Natural killer cell (primary cell): ENCODE measurements around the gene NCKAP1. TPM values are rescaled to one million over a fixed set of nuclear protein-coding genes. Genes with fewer than 3 reads are reported as not detected.

ENCODE experiments used
- ATAC-seq, 3 donors: fragments of 150-1000 bp in 2 of 3; fragments of 200-7000 bp in 1 of 3; cut with Tn5 transposase; 1 replicate in 1 of 3; 2 replicates in 2 of 3; pipeline ENCODE4 v1.10.0; 2021; ENCODE audit warnings: mild to moderate bottlenecking in 2 of 3, moderate library complexity in 2 of 3
- DNase-seq, 2 donors: peaks; one replicate each; pipeline versions ENCODE4 v3.0.0 to v3.0.0-alpha.2; 2013 to 2021; ENCODE audit warnings: mixed read lengths in 1 of 2
- H3K27ac ChIP-seq: one replicate; pipeline ENCODE4 v1.5.1; 2013; ENCODE audit warnings: mild to moderate bottlenecking, low read length
- H3K27me3 ChIP-seq: one replicate; pipeline ENCODE4 v1.6.1; 2013; ENCODE audit warnings: low read length; ENCODE audit not compliant: control insufficient read depth, insufficient read depth
- H3K36me3 ChIP-seq: one replicate; pipeline ENCODE4 v1.6.1; 2013; ENCODE audit warnings: low read length; ENCODE audit not compliant: control insufficient read depth, insufficient read depth
- H3K4me1 ChIP-seq: one replicate; pipeline ENCODE4 v1.6.1; 2013; ENCODE audit warnings: low read length; ENCODE audit not compliant: control insufficient read depth, insufficient read depth
- H3K4me3 ChIP-seq: one replicate; pipeline ENCODE4 v1.5.1; 2013; ENCODE audit warnings: low read length
- H3K9me3 ChIP-seq: one replicate; pipeline ENCODE4 v1.6.1; 2013; ENCODE audit warnings: low read length; ENCODE audit not compliant: control insufficient read depth, insufficient read depth
- H3K27ac Mint-ChIP-seq, 2 donors: one replicate each; pipeline ENCODE4 v1.8.0; 2022; ENCODE audit warnings: mild to moderate bottlenecking in 2 of 2, mixed read lengths in 2 of 2, moderate library complexity in 1 of 2
- H3K27me3 Mint-ChIP-seq, 2 donors: one replicate each; pipeline ENCODE4 v1.8.0; 2022; ENCODE audit warnings: low read depth in 2 of 2, mixed read lengths in 2 of 2
- H3K36me3 Mint-ChIP-seq: one replicate; pipeline ENCODE4 v1.8.0; 2022; ENCODE audit warnings: mixed read lengths
- H3K4me1 Mint-ChIP-seq, 2 donors: one replicate each; pipeline ENCODE4 v1.8.0; 2022; ENCODE audit warnings: mixed read lengths in 2 of 2
- H3K4me3 Mint-ChIP-seq: one replicate; pipeline ENCODE4 v1.8.0; 2022; ENCODE audit warnings: mild to moderate bottlenecking, moderate library complexity, mixed read lengths
- H3K9me3 Mint-ChIP-seq, 2 donors: one replicate each; pipeline ENCODE4 v1.8.0; 2022; ENCODE audit warnings: mixed read lengths in 2 of 2
- WGBS: methylation state at CpG from one replicate; pipeline ENCODE4 v1.1.7; 2013; ENCODE audit warnings: missing lambda C conversion rate; ENCODE audit not compliant: insufficient coverage; 5-methylcytosine and 5-hydroxymethylcytosine counted together
- intact Hi-C: fragments of 100-400 bp; cut with micrococcal nuclease; formaldehyde crosslinking; loops from one replicate; pipeline ENCODE4 v1.14.2; 2022
- total RNA-seq, 4 donors: library from RNA; stranded (reverse); fragments of 120-200 nt in 1 of 4; gene quantifications; one replicate each; pipeline versions ENCODE4 v1.2.3 to v1.2.4, GENCODE V29; 2013 to 2022
- TF ChIP-seq, protein P1 (sequence below): fragments of 200-600 bp; IDR thresholded peaks from one replicate; pipeline ENCODE4 v1.8.0; 2022; ENCODE audit warnings: antibody characterized with exemption

Gene NCKAP1
- total RNA-seq, 3 donors from 2014 or later (not counting 1 experiment from before 2014, with no cell fraction given), result 8.4 to 12.3 (median 10.4) TPM

DNA sequence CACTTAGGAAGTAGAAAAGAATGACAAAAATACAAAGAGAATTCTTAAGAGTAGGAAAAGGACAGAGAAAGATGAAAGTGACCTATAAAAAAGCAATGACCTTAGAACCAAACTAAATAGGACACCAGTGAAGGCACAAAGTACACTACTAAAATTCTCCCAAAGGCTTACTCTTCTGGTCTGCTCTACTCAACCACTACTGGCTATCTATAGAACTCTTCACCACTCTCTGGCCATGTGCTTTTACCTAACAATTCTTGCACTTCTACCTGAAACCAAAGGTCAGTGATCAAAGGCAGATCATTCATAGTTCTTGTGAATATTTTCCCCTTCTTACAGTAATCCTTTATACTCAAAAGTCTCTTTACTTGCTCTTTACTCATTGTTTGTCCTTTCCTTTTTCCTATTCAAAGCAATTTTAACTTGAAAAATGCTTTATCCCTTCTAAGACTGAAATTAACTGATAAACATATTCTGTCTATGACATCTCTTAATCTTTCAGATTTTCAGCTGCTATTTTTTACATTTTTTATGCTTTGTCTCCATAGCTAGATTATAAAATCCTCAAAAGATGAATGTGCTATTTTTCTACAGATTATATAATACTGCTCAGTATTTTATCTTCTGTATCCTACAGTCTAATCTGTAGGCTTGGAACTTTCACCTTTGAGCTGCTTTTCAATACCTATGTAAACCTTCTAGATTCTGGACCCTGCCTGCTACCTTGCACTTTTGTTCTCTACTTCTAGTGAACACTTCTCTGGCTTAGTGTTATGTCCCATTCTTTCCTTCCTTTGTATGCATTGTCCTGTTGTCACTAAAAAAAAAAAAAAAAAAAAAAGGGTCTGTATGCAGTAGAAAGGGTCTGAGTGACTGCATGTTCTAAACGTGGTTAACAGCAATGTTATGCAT lies 64.6 kb downstream of the NCKAP1 start:
- no CpG with 5 or more reads among the region's 1 CpG for WGBS
- TF ChIP-seq, protein P1, sequence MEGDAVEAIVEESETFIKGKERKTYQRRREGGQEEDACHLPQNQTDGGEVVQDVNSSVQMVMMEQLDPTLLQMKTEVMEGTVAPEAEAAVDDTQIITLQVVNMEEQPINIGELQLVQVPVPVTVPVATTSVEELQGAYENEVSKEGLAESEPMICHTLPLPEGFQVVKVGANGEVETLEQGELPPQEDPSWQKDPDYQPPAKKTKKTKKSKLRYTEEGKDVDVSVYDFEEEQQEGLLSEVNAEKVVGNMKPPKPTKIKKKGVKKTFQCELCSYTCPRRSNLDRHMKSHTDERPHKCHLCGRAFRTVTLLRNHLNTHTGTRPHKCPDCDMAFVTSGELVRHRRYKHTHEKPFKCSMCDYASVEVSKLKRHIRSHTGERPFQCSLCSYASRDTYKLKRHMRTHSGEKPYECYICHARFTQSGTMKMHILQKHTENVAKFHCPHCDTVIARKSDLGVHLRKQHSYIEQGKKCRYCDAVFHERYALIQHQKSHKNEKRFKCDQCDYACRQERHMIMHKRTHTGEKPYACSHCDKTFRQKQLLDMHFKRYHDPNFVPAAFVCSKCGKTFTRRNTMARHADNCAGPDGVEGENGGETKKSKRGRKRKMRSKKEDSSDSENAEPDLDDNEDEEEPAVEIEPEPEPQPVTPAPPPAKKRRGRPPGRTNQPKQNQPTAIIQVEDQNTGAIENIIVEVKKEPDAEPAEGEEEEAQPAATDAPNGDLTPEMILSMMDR, result no peak
- no peak overlapping the region for H3K4me3 ChIP-seq
- no peaks in the 10 kb centered on the region for H3K36me3 Mint-ChIP-seq
- no peak overlapping the region for H3K4me3 Mint-ChIP-seq
- DNase-seq (no peak), ATAC-seq (no peak)
- H3K9me3 Mint-ChIP-seq, result no peaks in the 10 kb centered on the region
- H3K36me3 ChIP-seq, result no peaks in the 10 kb centered on the region
- no peaks in the 10 kb centered on the region for H3K4me1 ChIP-seq
- H3K4me1 Mint-ChIP-seq, result no peaks in the 10 kb centered on the region
- H3K27ac ChIP-seq, result no peak overlapping the region
- no peaks in the 10 kb centered on the region for H3K9me3 ChIP-seq
- H3K27me3 ChIP-seq, result no peaks in the 10 kb centered on the region
- H3K27me3 Mint-ChIP-seq, result no peaks in the 10 kb centered on the region
- H3K27ac Mint-ChIP-seq, result no peak overlapping the region
- intact Hi-C loops, result no loop called here

DNA sequence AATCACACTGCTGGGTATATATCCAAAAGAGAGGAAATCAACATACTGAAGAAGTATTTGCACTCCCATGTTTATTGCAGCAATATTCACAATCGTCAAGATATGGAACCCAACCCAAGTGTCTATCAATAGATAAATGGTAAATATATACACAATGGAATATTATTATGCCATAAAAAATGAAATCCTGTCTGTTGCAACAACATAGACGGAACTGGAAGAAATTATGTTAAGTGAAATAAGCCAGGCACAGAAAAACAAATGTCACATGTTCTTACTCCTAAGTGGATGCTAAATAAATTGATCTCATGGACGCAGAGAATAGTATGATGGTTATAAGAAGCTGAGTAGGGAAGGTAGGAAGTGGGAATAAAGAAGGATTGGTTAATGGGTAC lies 65.7 kb downstream of the NCKAP1 start:
- ATAC-seq (no peak), DNase-seq (no peak)
- Histone ChIP-seq H3K9me3 (no peaks in the 10 kb centered on the region), H3K27ac (no peak overlapping the region), H3K4me1 (no peaks in the 10 kb centered on the region), H3K27me3 (no peaks in the 10 kb centered on the region), H3K4me3 (no peak overlapping the region), H3K36me3 (no peaks in the 10 kb centered on the region)
- WGBS, result 90% methylated on average over 2 of the region's 3 CpGs
- intact Hi-C loops, result no loop called here
- H3K4me1 Mint-ChIP-seq, result no peaks in the 10 kb centered on the region
- H3K9me3 Mint-ChIP-seq, result no peaks in the 10 kb centered on the region
- no peak overlapping the region for H3K27ac Mint-ChIP-seq
- no peaks in the 10 kb centered on the region for H3K36me3 Mint-ChIP-seq
- no peak overlapping the region for H3K4me3 Mint-ChIP-seq
- TF ChIP-seq, protein P1, result no peak
- no peaks in the 10 kb centered on the region for H3K27me3 Mint-ChIP-seq

DNA sequence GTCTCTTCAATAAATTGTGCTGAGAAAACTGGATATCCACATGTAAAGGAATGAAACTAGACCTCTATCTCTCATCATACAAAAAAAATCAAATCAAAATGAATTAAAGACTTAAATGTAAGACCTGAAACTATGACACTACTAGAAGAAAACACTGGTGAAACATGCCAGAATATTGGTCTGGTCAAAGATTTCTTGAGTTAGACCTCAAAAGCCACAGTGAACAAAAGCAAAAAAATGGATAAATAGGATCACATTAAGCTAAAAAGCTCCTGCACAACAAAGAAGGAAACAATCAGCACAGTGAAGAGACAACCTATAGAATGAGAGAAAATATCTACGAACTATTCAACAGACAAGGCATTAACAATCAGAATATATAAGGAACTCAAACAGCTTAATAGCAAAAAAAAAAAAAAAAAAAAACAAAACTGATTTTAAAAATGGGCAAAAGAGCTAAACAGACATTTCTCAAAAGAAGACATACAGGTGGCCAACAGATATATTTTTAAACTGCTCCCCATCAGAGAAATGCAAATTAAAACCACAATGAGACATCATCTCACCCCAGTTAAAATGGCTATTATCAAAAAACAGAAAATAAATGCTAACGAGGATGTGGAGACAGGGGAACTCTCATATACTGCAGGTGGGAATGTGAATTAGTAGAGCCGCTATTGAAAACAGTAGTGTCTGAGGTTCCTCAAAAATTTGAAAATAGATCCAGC lies 66.3 kb downstream of the NCKAP1 start:
- no peak for ATAC-seq
- no peaks in the 10 kb centered on the region for H3K27me3 ChIP-seq
- H3K36me3 ChIP-seq, result no peaks in the 10 kb centered on the region
- H3K4me1 ChIP-seq, result no peaks in the 10 kb centered on the region
- Mint-ChIP-seq H3K4me1 (no peaks in the 10 kb centered on the region), H3K36me3 (no peaks in the 10 kb centered on the region), H3K9me3 (no peaks in the 10 kb centered on the region), H3K27ac (no peak overlapping the region), H3K4me3 (no peak overlapping the region), H3K27me3 (no peaks in the 10 kb centered on the region)
- no peaks in the 10 kb centered on the region for H3K9me3 ChIP-seq
- TF ChIP-seq, protein P1, result no peak
- no peak overlapping the region for H3K27ac ChIP-seq
- H3K4me3 ChIP-seq, result no peak overlapping the region
- intact Hi-C loops, result no loop called here
- WGBS, result 85% methylated on average over 3 of the region's 3 CpGs
- DNase-seq, result no peak
